ENCODE data around the gene WDR35.
A peak's percentile ranks its signal among the peaks of the same experiment; 100 is the strongest.
"Not testable (repeated sequence)": the region's sequence is repeated elsewhere in the genome, so short reads cannot be mapped to it uniquely, and the experiment has no call there.

WDR35 gene

DNA sequence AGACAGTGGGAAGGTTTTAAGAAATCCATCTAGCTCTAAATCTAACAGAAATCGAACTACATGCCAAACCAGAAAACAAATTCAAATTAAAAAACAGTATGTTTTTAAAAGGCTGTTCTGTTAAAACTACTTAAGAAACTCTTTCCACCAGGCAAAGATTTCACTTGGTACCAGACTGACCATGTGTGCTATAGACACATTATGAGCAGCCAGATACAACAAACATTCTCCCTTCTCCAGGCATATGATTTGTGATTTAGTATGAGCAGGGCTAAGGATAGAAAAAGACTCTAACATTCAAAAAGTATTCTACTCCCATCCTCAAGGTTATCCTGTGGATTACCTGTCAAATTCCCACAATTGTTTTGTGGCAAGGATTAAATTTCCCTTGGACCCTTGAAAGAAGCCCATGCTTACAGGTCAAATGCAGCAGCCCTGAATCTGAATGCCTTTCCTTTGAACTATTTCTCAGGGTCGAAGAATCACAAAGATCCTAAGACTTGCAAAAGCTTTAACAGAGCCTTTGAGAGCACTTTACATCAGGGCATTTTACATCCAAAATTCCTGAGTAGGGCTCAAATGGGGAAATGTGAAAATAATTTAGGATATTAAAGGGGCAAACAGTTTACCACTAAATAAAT, 45.6 kb downstream of the WDR35 start:
- no peak overlapping the region for H3K27ac ChIP-seq
- DNase-seq (ENCODE audit: low read depth, low spot score) = no peak

GRCh38 chr2:19943189-19943588, 46.7 kb downstream of the WDR35 start:
- no peak for DNase-seq (ENCODE audit: low read depth, low spot score)
- no peak overlapping the region for H3K27ac ChIP-seq

DNA sequence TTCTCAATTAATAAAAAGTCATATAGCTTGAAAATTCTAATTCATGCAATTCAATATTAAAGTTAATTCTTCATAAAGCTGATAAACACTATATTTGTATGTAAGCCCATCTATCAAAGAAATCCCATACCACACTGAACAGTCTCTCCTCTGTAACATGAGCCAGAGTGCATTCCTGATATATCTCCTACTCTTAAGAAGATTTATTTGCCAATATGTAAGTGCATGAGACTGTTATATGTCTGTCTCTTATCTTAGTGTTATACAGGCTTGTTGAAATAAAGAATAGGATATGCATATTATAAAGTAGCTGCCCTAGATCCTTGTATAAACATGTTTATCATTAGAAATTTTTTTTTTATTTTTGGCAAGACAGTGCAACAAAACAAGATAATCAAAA, 47.7 kb downstream of the WDR35 start:
- no peak for DNase-seq (ENCODE audit: low read depth, low spot score)

DNA sequence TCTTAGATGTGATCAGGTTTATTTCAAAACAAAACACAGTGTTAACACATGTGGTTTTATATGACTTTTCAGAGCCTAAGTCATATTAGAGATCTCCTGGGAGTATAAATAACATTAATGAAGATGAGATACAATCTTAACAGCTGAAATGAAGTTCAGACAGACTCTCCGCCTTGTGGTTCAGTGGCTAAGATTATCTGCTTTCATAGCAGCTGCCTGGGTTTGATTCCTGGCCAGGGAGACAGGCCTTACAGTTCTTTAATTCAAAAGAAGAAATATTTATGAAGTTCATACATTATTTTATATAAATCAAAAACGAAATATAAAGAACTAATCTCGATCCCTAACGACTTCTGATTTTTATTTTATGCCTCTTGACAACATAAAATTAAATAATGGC, 52.9 kb downstream of the WDR35 start:
- H3K27ac ChIP-seq = no peak overlapping the region
- no peak for DNase-seq (ENCODE audit: low read depth, low spot score)

More for the DNA sequence above, 47.7 kb downstream of the WDR35 start:
- H3K27ac ChIP-seq = no peak overlapping the region

GRCh38 chr2:19936203-19936602, 53.7 kb downstream of the WDR35 start:
- H3K27ac ChIP-seq = no peak overlapping the region
- no peak for DNase-seq (ENCODE audit: low read depth, low spot score)

DNA sequence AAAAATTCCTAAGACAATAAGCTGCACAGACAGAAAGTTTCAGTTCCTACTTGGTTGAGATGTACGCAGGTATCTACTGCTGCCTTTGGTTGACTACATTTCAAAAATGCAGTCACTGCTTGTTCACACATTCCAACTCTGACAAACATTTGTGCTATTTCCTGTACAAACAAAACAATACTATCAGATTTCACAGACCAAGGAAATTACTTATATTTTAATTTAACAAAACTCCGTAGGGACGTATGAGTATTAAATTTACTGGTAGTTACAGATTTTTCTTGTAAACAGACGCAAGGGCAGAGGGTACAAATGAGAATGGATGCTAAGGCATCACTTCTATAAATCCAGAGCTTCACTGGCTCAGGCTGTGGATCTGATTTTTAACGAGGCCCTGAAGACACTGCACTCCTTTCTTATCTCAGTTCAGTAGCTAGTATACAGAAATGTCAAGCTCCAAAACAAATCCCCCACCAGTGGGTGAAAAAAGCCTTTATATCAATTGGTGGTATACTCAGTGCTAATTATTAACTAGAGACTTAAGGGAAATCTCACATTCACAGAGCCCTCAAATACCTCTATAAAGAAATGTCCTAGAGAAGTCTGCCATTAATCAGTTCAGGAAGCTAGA, 56.4 kb downstream of the WDR35 start:
- H3K27ac ChIP-seq = peak overlapping the region; percentile 96
- DNase-seq (ENCODE audit: low read depth, low spot score) = peak; percentile 37

DNA sequence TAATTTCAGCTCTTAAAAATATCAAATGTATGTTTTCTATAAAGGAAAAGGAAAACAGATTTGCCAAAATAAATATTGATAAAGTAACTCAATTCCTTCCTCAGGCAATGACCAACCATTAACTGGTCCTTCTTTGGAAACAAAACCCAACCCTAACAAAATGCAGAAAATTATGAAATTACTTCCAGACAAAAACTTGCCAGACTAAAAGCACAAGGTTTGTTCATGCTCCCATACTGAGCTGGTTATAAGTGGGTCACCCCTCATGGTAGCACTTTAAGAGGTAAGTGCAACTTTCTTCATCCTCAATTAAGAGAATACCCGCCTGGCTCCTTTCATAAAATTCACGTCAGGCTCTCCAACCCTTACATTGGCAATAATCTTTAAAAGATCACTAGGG, 57.0 kb downstream of the WDR35 start:
- H3K27ac ChIP-seq = peak overlapping the region; percentile 96
- DNase-seq (ENCODE audit: low read depth, low spot score) = no peak

DNA sequence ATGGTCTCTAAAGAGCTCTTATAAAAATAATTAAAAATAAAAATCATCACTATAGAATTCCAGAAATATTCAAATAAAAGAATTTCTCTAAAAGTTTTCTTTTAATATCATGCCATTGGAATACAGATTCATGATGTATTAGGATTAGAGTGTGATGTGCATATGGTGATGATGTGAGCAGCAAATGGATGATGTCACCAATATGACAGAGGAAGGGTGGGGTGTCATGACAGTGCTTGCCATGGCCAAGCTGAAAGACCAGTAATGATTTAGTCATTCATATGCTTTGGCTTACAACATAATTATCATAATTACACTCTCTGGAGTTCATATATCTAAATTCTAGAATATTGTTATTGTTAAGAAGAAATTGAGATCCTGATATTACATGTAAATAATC, 60.7 kb downstream of the WDR35 start:
- DNase-seq (ENCODE audit: low read depth, low spot score) = no peak
- H3K27ac ChIP-seq = no peak overlapping the region

- not testable (repeated sequence) for DNase-seq (ENCODE audit: low read depth, low spot score); H3K27ac ChIP-seq
These were observed 62.1 kb downstream of the WDR35 start for GRCh38 chr2:19927816-19928215.

- H3K27ac ChIP-seq; DNase-seq (ENCODE audit: low read depth, low spot score): not testable (repeated sequence)
These were observed 65.4 kb downstream of the WDR35 start for GRCh38 chr2:19924526-19924925.

- not testable (repeated sequence) for DNase-seq (ENCODE audit: low read depth, low spot score); H3K27ac ChIP-seq
These were observed 67.7 kb downstream of the WDR35 start for GRCh38 chr2:19922188-19922587.

DNA sequence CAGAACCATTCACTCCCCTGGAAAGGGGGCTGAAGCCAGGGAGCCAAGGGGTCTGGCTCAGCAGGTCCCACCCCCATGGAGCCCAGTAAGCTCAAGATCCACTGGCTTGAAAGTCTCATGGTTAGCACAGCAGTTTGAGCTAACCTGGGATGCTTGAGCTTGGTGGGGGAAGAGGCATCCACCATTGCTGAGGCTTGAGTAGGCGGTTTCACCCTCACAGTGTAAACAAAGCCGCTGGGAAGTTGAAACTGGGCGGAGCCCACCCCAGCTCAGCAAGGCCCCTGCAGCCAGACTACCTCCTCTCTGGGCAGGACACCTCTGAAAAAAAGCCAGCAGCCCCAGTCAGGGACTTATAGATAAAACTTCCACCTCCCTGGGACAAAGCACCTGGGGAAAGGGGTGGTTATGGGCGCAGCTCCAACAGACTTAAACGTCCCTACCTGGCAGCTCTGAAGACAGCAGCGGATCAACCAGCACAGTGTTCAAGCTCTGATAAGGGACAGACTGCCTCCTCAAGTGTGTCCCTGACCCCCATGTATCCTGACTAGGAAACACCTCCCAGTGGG, 73.4 kb downstream of the WDR35 start:
- no peak overlapping the region for H3K27ac ChIP-seq
- no peak for DNase-seq (ENCODE audit: low read depth, low spot score)

DNA sequence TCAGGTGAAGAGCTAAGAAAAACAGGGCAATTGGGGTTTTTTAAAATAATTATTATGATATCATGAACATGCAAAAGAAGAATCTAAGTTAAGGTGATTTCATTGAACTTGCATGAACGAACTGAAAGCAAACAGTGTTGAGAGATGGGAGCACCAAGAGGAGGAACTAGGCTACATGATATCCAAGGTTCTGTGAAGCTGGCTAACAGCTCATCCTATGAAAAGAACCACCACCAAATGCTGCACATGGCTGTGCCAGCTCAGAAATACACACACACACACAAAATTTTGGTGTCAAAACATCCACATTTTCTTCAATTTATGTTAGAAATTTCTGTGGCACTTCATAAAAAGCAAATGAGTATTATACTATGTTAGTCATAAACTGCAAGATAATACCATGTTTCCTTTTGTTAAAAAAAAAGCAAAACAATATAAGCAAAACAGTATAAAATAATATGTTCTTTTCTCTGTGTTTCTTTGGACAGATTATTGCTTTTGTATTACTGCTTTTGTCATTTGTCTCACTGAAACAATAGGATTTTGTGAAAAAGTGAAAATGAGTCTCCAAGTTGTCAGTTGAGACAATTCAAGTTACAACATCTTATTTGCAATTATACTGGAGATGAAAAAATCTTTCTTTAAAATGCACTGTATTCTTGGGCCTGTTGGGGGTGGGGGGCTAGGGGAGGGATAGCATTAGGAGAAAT, 75.5 kb downstream of the WDR35 start:
- H3K27ac ChIP-seq = no peak overlapping the region
- DNase-seq (ENCODE audit: low read depth, low spot score) = no peak

DNA sequence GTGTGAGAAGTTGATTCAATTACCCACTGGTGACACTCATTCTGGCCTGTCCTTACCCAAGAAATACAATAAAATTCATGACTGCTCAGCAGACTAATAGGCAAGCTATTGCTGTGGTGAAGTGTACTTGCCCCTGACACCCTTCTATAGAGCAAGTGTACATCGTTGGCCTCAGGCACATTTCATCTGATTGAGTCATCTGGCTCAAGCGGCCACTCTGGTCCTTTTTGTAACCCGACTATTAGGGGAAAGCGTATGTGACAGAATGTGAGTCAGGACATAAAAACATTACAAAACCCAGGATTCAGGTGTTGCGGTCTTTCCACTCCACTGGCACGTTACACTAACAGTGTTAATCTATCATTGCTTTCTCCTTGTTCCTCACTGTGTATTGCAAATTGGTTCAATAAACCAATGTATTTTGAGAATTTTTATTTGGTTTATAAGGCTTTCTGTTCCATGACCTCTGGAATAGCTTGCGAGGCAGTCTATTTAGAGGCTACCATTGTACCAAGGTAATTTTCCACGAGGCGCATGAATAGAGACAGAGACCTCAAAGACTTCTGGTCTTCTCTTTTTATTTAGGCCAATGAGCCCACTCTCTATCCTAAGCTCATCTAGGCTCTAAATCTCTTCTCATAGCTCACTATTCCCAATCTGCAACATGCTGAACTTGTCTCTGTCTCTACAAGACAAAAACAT, 77.9 kb downstream of the WDR35 start:
- peak overlapping the region; percentile 52 for H3K27ac ChIP-seq
- peak; percentile 63 for DNase-seq (ENCODE audit: low read depth, low spot score)

GRCh38 chr2:19902216-19902740, 87.6 kb downstream of the WDR35 start:
- H3K27ac ChIP-seq = peak overlapping the region; percentile 86
- DNase-seq (ENCODE audit: low read depth, low spot score) = no peak

DNA sequence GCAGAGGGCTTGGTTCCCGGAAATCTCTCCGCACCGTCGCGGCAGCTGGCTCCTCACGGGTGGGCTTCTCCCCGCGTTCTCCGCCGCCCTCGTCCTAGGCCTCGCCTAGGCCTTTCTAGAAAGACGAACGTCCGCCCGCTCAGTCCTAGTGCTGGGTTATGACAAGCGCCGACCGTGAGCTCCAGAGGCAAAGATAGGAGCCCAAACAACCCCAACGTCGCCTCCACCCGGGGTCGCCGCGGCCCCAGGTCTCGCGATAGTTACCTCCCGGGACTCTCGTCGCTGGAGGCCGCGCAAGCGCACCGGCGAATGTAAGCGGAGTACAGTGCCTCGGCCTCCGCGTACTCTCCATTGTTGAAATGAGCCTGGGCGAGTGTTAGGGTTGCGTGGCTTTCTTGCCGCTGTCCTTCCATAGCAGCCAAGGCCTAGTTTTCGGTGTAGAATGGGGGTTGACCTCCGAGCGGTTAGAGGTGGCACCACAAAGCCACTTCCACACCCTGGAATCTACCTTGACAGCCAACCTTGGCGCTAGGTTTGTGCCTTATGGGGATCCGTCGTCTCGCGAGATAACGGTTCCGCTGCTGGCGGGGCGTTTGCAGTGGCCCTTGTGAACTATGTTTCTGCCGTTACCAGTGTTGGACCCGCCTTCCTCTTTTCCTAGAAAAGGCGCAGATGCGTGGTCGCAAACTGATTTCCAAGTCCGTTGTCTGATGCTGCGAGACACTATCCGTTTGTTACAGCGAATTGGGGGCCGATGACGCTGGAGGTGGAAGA, 88.3 kb downstream of the WDR35 start, which contains the start of gene TTC32:
Gene TTC32, minus strand, starts transcription at position 542 of the 774 bp plus-strand sequence. Its CDS starts 129 bp downstream, at position 413.
- peak; percentile 83 for DNase-seq (ENCODE audit: low read depth, low spot score)
- H3K27ac ChIP-seq = peak within 1 kb of the TSS; percentile 86

DNA sequence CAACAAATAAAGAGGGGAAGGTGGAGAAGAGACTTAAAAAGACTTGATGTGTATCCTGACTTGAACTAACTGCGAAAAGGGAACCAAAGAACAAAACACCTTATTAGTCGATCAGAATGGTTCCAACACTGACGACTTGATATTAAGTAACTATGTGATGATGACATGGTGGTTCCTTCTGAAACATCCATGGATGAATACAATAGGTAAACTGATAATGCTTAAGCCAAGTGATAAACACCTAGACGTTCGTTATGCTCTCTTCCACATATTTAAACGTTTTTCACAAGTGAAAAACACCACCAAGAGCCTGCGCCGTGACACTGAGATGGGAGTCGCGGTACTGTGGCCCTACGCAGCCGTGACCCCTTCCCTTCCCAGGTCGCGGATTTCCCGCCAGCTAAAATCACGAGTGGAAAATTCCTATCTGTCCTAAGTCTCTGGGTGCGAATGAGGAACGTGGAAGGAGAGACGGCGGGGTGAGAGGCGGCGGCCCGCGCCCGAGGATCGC, 88.9 kb downstream of the WDR35 start:
- H3K27ac ChIP-seq = peak overlapping the region; percentile 86
- no peak for DNase-seq (ENCODE audit: low read depth, low spot score)

GRCh38 chr2:19899985-19900930, 89.6 kb downstream of the WDR35 start:
- peak overlapping the region; percentile 86 for H3K27ac ChIP-seq
- no peak for DNase-seq (ENCODE audit: low read depth, low spot score)
